ENCODE measurements around the gene YWHAE.

DNA sequence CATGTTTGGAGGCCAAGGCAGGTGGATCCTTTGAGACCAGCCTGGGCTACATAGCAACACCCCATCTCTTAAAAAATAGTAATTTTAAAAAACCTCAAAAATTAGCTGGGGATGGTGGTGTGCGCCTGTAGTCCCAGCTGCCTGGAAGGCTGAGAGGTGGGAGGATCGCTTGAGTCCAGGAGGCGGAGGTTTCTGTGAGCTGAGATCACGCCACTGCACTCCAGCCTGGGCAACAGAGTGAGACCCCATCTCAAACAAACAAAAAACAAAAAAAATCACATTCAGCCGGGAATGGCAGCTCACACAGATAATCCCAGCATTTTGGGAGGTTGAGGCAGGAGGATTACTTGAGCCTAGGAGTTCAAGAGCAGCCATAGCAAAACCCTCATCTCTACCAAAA lies 16.4 kb upstream of the YWHAE start:
- TF ChIP-seq, protein P1, sequence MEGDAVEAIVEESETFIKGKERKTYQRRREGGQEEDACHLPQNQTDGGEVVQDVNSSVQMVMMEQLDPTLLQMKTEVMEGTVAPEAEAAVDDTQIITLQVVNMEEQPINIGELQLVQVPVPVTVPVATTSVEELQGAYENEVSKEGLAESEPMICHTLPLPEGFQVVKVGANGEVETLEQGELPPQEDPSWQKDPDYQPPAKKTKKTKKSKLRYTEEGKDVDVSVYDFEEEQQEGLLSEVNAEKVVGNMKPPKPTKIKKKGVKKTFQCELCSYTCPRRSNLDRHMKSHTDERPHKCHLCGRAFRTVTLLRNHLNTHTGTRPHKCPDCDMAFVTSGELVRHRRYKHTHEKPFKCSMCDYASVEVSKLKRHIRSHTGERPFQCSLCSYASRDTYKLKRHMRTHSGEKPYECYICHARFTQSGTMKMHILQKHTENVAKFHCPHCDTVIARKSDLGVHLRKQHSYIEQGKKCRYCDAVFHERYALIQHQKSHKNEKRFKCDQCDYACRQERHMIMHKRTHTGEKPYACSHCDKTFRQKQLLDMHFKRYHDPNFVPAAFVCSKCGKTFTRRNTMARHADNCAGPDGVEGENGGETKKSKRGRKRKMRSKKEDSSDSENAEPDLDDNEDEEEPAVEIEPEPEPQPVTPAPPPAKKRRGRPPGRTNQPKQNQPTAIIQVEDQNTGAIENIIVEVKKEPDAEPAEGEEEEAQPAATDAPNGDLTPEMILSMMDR (conservative IDR thresholded peaks at IDR 0.05; ENCODE audit: low read depth, low read length): no peak
- TF ChIP-seq EZH2 (IDR thresholded peaks at IDR 0.05; ENCODE audit: borderline replicate concordance, low read depth, low read length, poor library complexity, severe bottlenecking): no peak

Measured in A673 (cell line).